DMS153 (cell line): ENCODE measurements around the gene TRIM2.
A peak's percentile ranks its signal among the peaks of the same experiment; 100 is the strongest.

ENCODE experiments used
- DNase-seq: peaks from one replicate; lab custom pipeline; 2025; lab: John Stamatoyannopoulos, UW

TRIM2 gene

GRCh38 chr4:153248641-153249198, 44.5 kb downstream of the TRIM2 start:
- no peak for DNase-seq

- DNase-seq = peak; percentile 82
Measured at GRCh38 chr4:153249199-153250041, 45.2 kb downstream of the TRIM2 start.

GRCh38 chr4:153252122-153252521, 47.9 kb downstream of the TRIM2 start:
- DNase-seq = no peak

GRCh38 chr4:153255233-153255632, 51.0 kb downstream of the TRIM2 start:
- no peak for DNase-seq

GRCh38 chr4:153257151-153257620, 52.9 kb downstream of the TRIM2 start:
- DNase-seq = peak; percentile 40

GRCh38 chr4:153257991-153258390, 53.7 kb downstream of the TRIM2 start:
- no peak for DNase-seq

- no peak for DNase-seq
Measured at GRCh38 chr4:153258750-153259149, 54.5 kb downstream of the TRIM2 start.

- no peak for DNase-seq
Measured at GRCh38 chr4:153259661-153260060, 55.4 kb downstream of the TRIM2 start.

GRCh38 chr4:153260132-153260531, 55.9 kb downstream of the TRIM2 start:
- DNase-seq = no peak

- no peak for DNase-seq
Measured at GRCh38 chr4:153260553-153261300, 56.5 kb downstream of the TRIM2 start.

GRCh38 chr4:153261461-153261860, 57.2 kb downstream of the TRIM2 start:
- no peak for DNase-seq

GRCh38 chr4:153261914-153262313, 57.7 kb downstream of the TRIM2 start:
- no peak for DNase-seq

GRCh38 chr4:153265306-153266047, 61.2 kb downstream of the TRIM2 start:
- no peak for DNase-seq

GRCh38 chr4:153266988-153267387, 62.7 kb downstream of the TRIM2 start:
- no peak for DNase-seq

- no peak for DNase-seq
Measured at GRCh38 chr4:153267890-153268289, 63.6 kb downstream of the TRIM2 start.

GRCh38 chr4:153268295-153268694, 64.1 kb downstream of the TRIM2 start:
- no peak for DNase-seq

GRCh38 chr4:153269218-153269990, 65.2 kb downstream of the TRIM2 start:
- peak; percentile 3 for DNase-seq

GRCh38 chr4:153270361-153270760, 66.1 kb downstream of the TRIM2 start:
- DNase-seq = no peak

GRCh38 chr4:153271820-153272219, 67.6 kb downstream of the TRIM2 start:
- DNase-seq = no peak

GRCh38 chr4:153273751-153274150, 69.5 kb downstream of the TRIM2 start:
- DNase-seq = no peak

- no peak for DNase-seq
Measured at GRCh38 chr4:153274967-153275366, 70.7 kb downstream of the TRIM2 start.
